Stimulated activated CD8-positive, alpha-beta memory T cell treated with anti-CD3 and anti-CD28 coated beads, Interleukin-12 subunit alpha, Interleukin-12 subunit beta, amount 100 ng/mL, for 24 hours (primary cell): ENCODE results near the gene ZC3H4.
"Not testable (repeated sequence)": the region's sequence is repeated elsewhere in the genome, so short reads cannot be mapped to it uniquely, and the experiment has no call there.

Source experiments
- DNase-seq: peaks from one replicate; pipeline ENCODE4 v3.0.0-alpha.2; 2020; ENCODE audit errors: extremely low read depth

ZC3H4 gene

DNA sequence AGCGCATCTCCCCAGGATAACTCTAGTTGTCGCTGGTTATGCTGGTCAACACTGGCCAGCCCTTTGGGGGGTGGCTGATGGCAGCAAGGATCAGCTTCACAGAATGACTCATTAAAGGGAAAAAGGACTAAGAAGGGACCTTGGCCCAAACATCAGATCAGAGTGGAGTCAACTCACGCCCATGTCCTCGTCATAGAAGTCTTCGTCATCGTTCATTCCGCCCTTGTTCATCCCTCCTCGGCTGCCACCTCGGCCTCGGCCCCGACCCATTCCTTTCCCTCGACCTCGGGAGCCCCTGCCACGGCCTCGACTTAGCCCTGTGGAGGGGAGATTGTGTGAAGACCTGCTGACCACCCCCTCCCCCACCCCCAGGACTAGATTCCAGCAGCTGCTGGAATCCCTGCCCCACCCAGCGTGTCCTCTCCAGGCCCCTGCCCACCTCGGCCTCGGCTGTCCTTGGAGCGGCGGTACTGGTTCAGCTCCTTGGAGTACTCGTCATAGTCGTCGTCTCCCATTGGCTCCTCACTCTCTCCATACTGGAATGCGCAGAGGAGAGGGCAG lies 28.6 kb downstream of the ZC3H4 start:
- DNase-seq = no peak

DNA sequence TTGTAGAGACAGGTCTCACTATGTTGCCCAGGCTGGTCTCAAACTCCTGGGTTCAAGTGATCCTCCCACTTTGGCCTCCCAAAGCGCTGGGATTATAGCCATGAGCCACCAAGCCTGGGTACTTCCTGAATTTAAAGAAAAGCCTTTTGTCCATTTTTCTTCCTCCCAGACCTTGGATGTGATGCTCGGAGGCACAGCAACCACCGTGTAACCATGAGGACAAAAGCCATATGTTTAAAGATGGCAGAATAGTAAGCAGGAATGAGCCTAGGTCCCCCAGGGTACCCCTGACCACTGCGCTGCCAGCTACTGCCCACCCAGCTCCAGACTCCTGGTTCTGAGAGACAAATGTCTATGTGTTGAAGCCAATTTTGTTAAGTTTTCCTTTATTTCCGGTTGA lies 31.1 kb downstream of the ZC3H4 start:
- DNase-seq = no peak

DNA sequence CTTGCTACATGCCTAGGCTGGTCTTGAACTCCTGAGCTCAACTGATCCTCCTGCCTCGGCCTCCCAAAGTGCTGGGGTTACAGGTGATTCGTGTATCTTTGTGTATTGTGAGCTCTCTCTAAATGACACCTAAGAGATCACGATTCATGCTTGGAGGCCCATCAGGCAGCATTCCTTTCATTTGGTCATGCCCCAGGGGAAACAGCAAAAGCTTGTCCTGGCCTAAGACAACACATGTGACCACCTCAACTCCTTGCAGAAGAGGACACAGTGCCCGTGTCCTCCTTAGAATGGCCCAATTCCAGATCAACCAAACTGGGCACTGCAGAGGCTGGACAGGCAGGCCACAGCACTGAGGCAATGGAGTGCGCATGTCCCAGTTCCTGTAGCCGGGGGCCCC lies 32.5 kb downstream of the ZC3H4 start:
- no peak for DNase-seq

DNA sequence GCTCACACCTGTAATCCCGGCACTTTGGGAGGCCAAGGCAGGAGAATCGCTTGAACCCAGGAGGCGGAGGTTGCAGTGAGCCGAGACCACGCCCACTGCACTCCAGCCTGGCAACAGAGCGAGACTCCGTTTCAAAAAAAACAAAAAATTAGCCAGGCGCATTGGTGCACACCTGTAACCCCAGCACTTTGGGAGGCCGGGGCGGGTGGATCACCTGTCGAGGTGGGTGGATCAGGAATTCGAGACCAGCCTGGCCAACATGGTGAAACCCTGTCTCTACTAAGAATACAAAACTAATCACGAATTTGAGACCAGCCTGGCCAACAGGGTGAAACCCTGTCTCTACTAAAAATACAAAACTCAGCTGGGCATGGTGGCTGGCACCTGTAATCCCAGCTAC lies 35.2 kb downstream of the ZC3H4 start:
- DNase-seq = not testable (repeated sequence)

DNA sequence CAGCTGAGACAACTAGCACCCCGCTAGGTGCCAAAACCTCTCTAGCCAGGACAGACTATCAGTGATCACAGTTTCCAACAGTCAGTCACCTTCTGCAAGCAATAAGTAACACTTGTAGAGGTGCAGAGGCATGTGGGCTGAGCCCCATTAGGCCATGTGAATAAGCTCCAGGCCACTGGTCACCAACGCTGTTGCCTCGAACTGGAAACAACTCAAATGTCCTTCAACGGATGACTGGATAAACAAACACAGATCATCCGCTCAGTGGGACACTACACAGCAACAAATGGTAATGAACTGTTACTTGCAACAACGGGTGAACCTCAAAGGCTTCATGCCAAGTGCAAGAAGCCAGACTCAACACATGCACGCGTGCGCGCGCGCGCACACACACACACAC lies 37.6 kb downstream of the ZC3H4 start:
- DNase-seq = no peak

DNA sequence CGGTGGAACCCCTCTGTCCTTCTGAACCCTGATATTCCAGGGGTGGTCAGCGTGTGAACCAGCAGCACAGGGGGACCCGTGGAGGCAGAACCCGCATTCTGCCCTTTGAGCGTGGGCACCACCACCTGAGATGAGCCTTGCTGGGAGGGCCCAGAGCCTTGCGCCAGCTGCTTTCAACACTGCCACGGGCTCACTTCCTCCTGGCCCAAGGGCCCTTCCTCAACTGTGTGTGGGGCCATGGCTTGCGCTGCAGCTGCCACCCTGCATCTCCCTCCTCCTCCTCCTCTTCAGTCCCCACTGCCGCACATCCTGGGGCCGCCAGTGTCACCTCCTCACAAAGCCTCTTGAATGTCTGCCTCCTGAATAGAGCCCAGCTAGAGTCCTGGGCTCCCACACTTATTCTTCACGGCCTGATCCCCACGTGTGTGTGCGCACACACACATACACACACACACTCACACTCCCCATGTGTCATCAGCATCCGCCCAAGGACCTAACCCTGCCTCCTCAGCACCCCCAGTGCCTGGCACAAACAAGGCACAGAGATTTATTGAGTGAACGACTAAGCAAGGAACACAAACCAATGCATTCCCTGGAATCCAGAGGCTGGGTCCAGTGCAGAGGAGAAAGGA lies 38.3 kb downstream of the ZC3H4 start:
- no peak for DNase-seq

GRCh38 chr19:47074621-47075020 lies 39.0 kb downstream of the ZC3H4 start:
- DNase-seq = no peak

DNA sequence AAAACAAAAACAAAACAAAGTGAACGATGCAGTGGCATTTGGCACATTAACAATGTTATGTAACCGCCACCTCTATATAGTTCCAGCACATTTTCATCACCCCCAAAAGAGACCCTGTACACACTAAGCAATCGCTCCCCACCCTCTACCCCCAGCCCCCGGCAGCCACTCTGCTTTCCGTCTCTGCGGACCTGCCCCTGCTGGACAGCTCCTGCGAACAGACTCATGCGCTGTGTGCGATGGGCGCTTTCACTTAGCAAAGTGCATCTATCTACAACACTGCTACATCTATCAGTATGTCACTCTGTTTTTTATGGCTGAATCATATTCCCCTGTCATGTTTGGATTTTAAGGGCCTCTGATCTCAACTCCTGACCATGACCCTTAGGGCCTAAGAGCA lies 40.0 kb downstream of the ZC3H4 start:
- no peak for DNase-seq

- no peak for DNase-seq
Observed at GRCh38 chr19:47072323-47072722, 41.3 kb downstream of the ZC3H4 start.

GRCh38 chr19:47071731-47072130 lies 41.8 kb downstream of the ZC3H4 start:
- DNase-seq = no peak

GRCh38 chr19:47070756-47071155 lies 42.8 kb downstream of the ZC3H4 start:
- DNase-seq = no peak

DNA sequence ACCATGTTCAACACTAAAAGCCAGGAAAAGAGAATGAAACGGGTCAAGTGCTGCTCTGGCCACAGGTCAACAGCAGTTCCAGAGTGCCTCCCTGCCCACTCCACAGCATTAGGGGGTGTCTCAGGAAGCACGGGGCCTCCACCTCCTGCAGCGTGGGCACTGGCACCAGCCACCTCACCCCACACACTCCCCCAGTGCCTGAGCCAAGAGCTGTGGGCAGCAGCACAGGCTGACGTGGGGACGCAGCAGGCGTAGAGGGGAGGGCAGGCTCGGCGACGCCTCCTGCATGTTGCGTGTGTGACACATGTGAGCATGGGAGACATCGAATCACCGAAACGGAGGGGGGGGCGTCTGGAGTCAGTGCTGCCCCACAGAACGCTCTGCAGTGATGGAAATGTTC lies 43.8 kb downstream of the ZC3H4 start:
- no peak for DNase-seq

DNA sequence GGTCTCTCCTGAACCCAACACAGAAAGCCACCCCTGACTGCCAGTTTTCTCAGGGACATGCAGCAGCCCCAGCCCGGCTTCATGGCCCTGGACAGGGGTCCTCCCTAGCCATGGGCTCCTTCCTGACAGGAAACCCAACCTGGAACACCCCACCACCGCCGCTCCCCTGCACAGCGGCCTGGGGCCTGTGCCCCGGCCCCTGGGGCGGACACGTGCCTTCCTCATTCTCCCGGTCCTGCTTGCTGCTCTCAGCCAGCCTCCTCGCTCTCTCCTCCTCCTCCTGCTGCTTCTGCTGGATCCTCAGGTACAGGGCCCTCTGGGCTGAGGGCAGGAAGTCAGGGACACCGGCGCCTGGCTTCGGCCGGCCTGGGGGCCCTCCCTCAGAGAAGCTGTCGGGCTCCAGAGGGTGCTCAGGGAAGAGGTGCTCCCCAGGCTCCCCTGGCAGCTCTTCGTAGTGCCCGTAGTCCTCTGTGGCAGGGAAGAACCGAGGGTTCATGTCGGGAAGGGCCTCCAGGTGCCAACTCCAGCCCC lies 44.6 kb downstream of the ZC3H4 start:
- DNase-seq = no peak

- DNase-seq = no peak
Observed at GRCh38 chr19:47068246-47068645, 45.3 kb downstream of the ZC3H4 start.

DNA sequence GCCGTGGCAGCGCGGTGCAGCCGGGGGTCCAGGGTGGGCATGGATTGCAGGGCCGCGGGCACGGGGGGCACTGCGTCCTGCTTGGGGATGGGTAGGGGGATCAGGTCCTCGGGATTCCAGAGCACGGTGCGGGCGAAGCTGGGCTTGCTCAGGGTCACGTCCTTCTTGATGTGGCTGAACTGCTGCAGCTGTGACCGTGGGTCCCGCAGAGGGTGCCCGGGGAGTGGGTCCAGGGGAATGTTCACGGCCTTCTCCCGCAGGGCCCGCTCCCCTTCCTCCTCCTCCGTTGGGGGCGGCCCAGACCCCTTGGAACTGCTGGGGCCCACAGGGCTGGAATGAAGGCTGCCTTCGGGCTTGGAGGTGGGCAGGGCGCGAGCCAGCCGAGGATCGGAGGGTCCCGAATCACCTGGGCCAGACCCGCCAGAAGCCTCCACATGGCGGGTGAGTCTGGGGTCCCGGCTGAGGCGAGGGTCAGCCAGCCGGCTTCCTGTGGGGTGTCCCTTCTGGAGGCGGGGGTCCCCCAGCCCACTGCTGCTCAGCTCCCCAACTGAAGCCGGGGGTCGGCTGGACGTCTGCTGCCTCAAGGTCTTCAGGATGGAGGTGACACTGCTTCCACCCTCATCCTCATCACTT lies 46.2 kb downstream of the ZC3H4 start:
- DNase-seq = no peak

DNA sequence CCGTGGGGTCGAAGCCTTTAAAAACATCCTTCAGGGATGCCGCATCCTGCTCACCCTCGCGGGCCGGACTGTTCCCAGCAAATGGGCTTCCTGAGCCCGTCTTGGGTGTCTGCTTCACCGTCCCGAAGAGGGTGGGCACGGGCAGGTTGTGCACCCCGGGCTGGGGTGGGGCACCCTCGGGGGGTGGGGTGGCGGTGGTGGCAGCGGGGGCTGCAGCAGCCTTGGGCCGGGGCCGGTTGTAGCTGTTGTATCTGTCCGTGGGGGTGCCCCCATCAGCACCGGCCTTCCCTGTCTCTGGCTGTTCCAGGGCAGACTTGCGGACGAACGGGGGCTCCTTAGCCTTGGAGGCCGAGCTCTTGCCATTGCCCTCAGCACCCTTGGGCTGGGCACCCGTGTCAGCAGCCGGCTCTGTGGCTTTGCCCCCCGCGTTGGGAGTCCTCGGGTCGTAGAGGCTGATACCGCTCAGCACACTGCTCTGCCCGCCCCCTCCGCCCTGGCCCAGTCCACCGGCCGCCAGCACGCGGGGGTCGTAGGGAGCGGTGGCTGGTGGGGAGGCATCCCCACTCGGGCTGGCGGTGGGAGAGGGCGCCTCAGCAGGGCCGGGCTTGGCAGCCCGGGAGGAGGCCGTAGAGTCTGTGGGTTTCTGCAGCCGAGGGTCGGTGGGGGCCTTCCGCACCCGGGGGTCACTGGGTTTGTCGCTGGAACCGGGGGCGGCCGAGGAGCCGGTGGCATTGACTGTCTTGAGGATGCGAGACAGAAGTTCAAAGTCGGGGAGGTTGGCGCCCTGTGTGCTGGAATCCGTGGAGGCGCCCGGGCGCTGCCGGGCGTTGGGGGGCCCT lies 47.0 kb downstream of the ZC3H4 start:
- DNase-seq = no peak

DNA sequence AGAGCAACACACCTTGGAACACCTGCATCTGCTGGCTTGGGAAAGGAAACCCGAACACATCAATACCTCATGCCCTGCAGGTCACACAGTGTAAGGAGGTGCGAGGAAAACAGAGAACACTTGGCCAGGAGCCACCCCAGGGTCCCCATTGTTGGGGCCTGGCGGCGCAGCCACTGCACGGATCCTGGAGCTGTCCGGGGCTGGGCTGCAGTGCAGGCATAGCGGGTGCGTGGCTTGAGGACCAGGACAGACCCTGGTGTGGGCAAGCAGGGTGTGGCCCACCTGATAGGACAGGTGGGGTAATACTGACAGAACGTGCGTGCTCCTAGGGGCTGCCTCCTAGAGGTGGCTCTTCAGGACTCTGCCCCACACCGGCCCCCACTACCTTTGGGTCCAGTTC lies 48.3 kb downstream of the ZC3H4 start:
- DNase-seq = no peak

GRCh38 chr19:47063874-47064273 lies 49.7 kb downstream of the ZC3H4 start:
- DNase-seq = no peak

DNA sequence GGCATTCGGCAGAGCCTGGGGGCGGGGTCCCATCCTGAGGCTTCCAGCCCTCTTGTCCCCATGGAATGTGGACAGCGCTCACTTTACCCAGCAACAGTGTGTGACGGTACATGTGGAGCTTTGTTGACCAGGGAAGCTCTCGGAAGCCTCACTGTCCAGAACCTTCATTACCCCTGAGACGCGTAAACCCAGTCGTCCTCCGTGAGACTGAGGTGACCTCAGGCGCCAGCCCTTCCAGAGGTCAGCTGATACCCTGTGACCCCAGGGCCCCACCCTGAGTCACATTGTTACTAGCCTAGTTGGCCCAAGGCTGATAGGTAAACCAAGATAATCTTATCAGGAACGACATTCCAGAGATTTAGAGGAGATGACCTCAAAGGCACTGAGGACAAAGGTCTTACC lies 55.0 kb downstream of the ZC3H4 start:
- DNase-seq = no peak

DNA sequence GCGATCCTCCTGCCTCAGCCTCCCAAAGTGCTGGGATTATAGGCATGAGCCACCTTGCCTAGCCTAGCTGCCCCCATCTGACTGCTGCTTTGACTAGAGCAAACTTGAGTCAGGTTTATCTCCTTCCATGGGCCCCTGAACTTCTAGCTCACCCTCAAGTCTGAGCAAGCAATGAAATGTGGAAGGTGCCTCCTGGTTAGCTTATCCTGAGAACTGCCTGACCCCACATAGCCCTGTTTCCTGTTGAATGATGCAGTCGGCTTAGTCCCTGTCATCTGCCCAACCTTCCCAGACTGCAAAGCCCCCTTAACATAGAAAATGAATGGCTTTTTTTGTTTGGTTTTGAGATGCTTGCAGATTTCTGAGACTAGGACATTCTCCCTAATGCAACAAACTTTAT lies 56.2 kb downstream of the ZC3H4 start:
- no peak for DNase-seq

DNA sequence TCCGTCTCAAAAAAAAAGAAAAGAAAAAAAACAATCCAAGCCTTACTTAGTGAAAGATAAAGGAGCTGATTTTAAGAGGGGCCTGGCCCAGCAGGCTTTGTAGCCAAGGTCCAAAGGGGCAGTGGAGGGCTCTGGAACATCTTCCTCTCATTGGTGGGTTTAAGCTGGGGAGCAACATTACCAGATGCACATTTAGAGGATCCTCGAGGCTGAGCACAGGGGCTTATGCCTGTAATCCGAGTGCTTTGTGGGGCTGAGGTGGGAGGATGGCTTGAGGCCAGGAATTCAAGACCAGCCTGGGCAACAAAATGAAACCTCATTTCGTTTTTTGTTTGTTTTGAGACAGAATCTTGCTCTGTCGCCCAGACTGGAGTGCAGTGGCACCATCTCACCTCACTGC lies 57.2 kb downstream of the ZC3H4 start:
- DNase-seq = no peak

GRCh38 chr19:47050562-47050961 lies 63.0 kb downstream of the ZC3H4 start:
- DNase-seq = not testable (repeated sequence)

DNA sequence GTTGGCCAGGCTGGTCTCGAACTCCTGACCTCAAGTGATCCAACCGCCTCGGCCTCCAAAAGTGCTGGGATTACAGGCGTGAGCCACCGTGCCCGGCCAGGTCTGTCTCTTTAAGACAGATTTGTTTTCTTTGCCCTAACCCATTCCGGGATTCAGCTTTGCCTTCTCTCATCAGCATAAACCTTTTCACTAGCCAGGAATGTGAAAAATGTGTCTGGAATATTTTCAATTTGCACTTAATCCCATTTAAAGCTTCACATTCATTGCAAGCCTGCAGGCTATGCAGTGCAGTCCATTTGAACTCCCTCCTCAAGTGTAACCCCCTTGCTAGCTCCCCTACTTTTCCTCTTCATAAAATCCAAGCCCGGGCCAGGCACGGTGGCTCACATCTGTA lies 64.3 kb downstream of the ZC3H4 start:
- no peak for DNase-seq
